MCF 10A (cell line): ENCODE results near the gene MOGAT3. TPM values are rescaled to one million over a fixed set of nuclear protein-coding genes. Genes with fewer than 3 reads are reported as not detected.

Source experiments
- BruUV-seq: library from RNA; stranded (reverse); fragments of 400-500 nt; replicated peaks from 2 replicates; lab custom pipeline; 2021; lab: Mats Ljungman, UMichigan
- CTCF ChIA-PET: fragments of 300-600 bp; sonication (Branson Sonifier 250); formaldehyde crosslinking; extraction: SDS; loops from one replicate; lab custom pipeline; 2021; ENCODE audit warnings: antibody characterized with exemption, inconsistent platforms; lab: Yijun Ruan, JAX
- POLR2A ChIA-PET: fragments of 300-600, 350-650 bp; sonication (Branson Sonifier 250); formaldehyde crosslinking; extraction: SDS; loops from one replicate; lab custom pipeline; 2020; ENCODE audit warnings: antibody characterized with exemption, inconsistent platforms; lab: Yijun Ruan, JAX
- DNase-seq: peaks from one replicate; pipeline ENCODE4 v3.0.0-alpha.2; 2018; ENCODE audit not compliant: unreplicated experiment
- H3K27ac Mint-ChIP-seq: one replicate; pipeline ENCODE4 v1.8.0; 2022; ENCODE audit warnings: mild to moderate bottlenecking, low read depth, mixed read lengths; ENCODE audit not compliant: unreplicated experiment
- H3K27me3 Mint-ChIP-seq: one replicate; pipeline ENCODE4 v1.8.0; 2022; ENCODE audit warnings: mixed read lengths; ENCODE audit not compliant: insufficient read depth, unreplicated experiment
- H3K36me3 Mint-ChIP-seq: one replicate; pipeline ENCODE4 v1.8.0; 2022; ENCODE audit warnings: mild to moderate bottlenecking, moderate library complexity, mixed read lengths; ENCODE audit not compliant: insufficient read depth, unreplicated experiment
- H3K4me1 Mint-ChIP-seq: one replicate; pipeline ENCODE4 v1.8.0; 2022; ENCODE audit warnings: mixed read lengths; ENCODE audit not compliant: insufficient read depth, unreplicated experiment
- H3K4me3 Mint-ChIP-seq: one replicate; pipeline ENCODE4 v1.8.0; 2022; ENCODE audit warnings: mild to moderate bottlenecking, moderate library complexity, mixed read lengths; ENCODE audit not compliant: unreplicated experiment
- H3K9me3 Mint-ChIP-seq: one replicate; pipeline ENCODE4 v1.8.0; 2022; ENCODE audit warnings: mixed read lengths; ENCODE audit not compliant: unreplicated experiment
- CTCF ChIP-seq: fragments of 200-600 bp; IDR thresholded peaks from one replicate; pipeline ENCODE4 v1.8.0; 2022; ENCODE audit warnings: antibody characterized with exemption, mild to moderate bottlenecking; ENCODE audit not compliant: unreplicated experiment
- intact Hi-C: fragments of 100-400 bp; cut with micrococcal nuclease; formaldehyde crosslinking; loops from 2 replicates; pipeline ENCODE4 v1.14.1; 2022
- microRNA-seq: library from miRNA; unstranded; fragments of <30 nt; microRNA quantifications from one replicate; pipeline ENCODE4 v1.2.0, GENCODE V29; 2022
- total RNA-seq: library from RNA; stranded (reverse); gene quantifications from 2 replicates; pipeline ENCODE4 v1.2.3, GENCODE V29; 2022

The MOGAT3 gene
- total RNA-seq, 1 experiment from 2014 or later, result not detected

- H3K4me3 Mint-ChIP-seq, result no peak overlapping the region
- peaks cover 3% of the 10 kb centered on the region for H3K36me3 Mint-ChIP-seq
- no peaks in the 10 kb centered on the region for H3K9me3 Mint-ChIP-seq
- no peak for TF ChIP-seq CTCF
- POLR2A ChIA-PET, result interaction anchor here (1.0 to 1.3 kb wide), 3 partner anchors 12 to 102 kb away, joined by 3 to 5 read pairs (median 4); no protein-coding TSS in a partner anchor
- no peak for DNase-seq
- no peak overlapping the region for H3K27ac Mint-ChIP-seq
- CTCF ChIA-PET, result interaction anchor here (0.5 to 6.6 kb wide), 11 partner anchors 9 to 459 kb away, joined by 3 to 70 read pairs (median 3); no protein-coding TSS in a partner anchor
- no TSS peak for BruUV-seq
- peaks cover 22% of the 10 kb centered on the region for H3K4me1 Mint-ChIP-seq
- H3K27me3 Mint-ChIP-seq, result peaks cover 17% of the 10 kb centered on the region
- intact Hi-C loops, result no loop called here
Measured at GRCh38 chr7:101151908-101152651, 48.8 kb downstream of the MOGAT3 start.

Small RNAs within 50 kb of the gene (microRNA-seq; reads per million reads assigned to microRNA genes)
- gene MIR4653, result not detected

Other genes with a start within 250 kb of the MOGAT3 start
- gene MUC12, start 231.5 kb downstream of the MOGAT3 start, total RNA-seq, result not detected in 2 replicates
- not detected in 2 replicates for gene MUC17, start 181.0 kb downstream of the MOGAT3 start, total RNA-seq
- gene TRIM56, start 115.6 kb downstream of the MOGAT3 start, total RNA-seq, result 29.6 and 36.8 TPM in 2 replicates
- gene SERPINE1, start 73.9 kb downstream of the MOGAT3 start, total RNA-seq, result 56.7 and 80.6 TPM in 2 replicates
- gene AP1S1, start 46.6 kb downstream of the MOGAT3 start, total RNA-seq, result 72.1 and 72.5 TPM in 2 replicates
- 11.2 and 12.8 TPM in 2 replicates for gene VGF, start 35.5 kb downstream of the MOGAT3 start, total RNA-seq
- gene NAT16, start 20.7 kb downstream of the MOGAT3 start, total RNA-seq, result not detected in 2 replicates
- gene PLOD3, start 16.5 kb upstream of the MOGAT3 start, total RNA-seq, result 125 and 134 TPM in 2 replicates
- 63.9 and 70.9 TPM in 2 replicates for gene ZNHIT1, start 17.1 kb upstream of the MOGAT3 start, total RNA-seq
- gene CLDN15, start 36.8 kb upstream of the MOGAT3 start, total RNA-seq, result 8.5 and 17.1 TPM in 2 replicates
- 213 and 221 TPM in 2 replicates for gene FIS1, start 44.0 kb upstream of the MOGAT3 start, total RNA-seq
- 21.5 and 33.8 TPM in 2 replicates for gene IFT22, start 120.8 kb upstream of the MOGAT3 start, total RNA-seq
- gene COL26A1, start 161.8 kb upstream of the MOGAT3 start, total RNA-seq, result not detected in 2 replicates